NCI-H1436 (cell line): ENCODE results near the gene HEBP2.

Experiments used
- DNase-seq: peaks from one replicate; lab custom pipeline; 2025; lab: John Stamatoyannopoulos, UW

Gene HEBP2

GRCh38 chr6:138454981-138455706 lies 51.1 kb downstream of the HEBP2 start:
- no peak for DNase-seq

GRCh38 chr6:138455746-138456400 lies 51.9 kb downstream of the HEBP2 start:
- DNase-seq = no peak

GRCh38 chr6:138456401-138456790 lies 52.4 kb downstream of the HEBP2 start:
- DNase-seq = no peak

GRCh38 chr6:138461647-138462046 lies 57.6 kb downstream of the HEBP2 start:
- DNase-seq = no peak

DNA sequence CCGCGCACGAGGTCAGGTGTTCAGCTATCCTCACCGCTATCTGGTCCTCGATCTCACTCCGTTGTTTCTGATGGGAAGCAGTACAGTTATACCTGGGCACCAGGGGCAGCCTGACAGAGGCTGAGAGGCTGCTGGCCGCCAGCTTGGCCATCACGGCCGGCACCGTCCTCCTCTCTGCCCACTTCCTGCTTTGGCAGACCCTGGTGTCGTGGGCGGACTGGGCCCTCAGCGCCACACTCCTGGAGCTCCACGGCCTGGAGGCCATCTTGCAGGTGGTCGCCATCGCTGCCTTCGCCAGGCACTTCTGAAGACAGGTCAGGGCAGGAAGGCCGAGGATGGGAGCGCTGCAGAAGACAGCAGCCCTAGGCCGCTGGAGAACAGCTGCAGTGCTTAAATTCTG lies 60.1 kb downstream of the HEBP2 start:
- no peak for DNase-seq

GRCh38 chr6:138465007-138465645 lies 61.1 kb downstream of the HEBP2 start:
- no peak for DNase-seq

- no peak for DNase-seq
Measured at GRCh38 chr6:138467901-138468300, 63.9 kb downstream of the HEBP2 start.

DNA sequence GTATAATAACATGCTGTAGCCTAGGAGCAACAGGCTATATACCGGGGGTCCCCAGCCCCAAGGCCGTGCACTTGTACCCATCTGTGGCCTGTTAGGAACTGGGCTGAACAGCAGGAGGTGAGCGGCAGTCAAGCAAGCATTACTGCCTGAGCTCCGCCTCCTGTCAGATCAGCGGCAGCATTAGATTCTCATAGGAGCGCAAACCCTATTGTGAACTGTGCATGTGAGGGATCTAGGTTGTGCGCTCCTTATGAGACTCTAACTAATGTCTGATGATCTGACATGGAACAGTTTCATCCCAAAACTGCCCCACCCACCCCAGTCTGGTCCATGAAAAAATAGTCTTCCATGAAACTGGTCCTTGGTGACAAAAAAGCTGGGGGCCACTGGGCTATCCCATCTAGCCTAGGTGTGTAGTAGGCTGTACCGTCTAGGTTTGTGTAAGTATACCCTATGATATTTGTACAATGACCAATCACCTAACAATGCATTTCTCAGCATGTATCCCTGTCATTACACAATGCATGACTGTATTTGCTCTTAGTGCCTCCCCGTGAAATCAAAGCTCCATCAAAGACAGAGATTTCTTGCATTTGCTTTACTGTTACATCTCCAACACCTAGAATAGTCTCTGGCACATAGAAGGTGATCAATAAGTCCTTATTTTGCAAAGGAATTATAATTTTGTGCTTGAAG lies 64.4 kb downstream of the HEBP2 start:
- no peak for DNase-seq
